GM18873 (cell line): ENCODE data around the gene ZNF438.

ENCODE experiments used
- ATAC-seq: cut with Tn5 transposase; IDR thresholded peaks from one replicate; pipeline ENCODE4 v1.9.1; 2021; ENCODE audit warnings: mild to moderate bottlenecking, moderate library complexity, moderate number of reproducible peaks; ENCODE audit not compliant: unreplicated experiment, low FRiP score

Gene ZNF438

DNA sequence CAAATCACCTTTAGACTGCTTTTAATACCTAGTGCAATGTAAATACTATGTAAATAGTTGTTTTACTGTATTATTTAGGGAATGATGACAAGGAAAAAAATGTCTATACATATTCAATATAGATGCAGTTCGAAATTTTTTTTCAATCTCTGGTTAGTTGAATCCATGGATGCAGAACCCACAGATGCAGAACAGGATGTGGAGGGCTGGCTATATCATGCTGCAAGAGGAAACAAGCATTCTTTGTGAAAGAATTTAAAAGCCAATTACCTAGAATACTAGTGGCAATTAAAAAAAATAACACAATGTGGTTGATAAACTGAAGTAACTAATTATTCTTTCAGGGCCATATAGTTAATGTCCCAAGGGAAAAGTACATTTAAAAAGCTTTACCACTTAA lies 170.4 kb downstream of the ZNF438 start:
- ATAC-seq = no peak

DNA sequence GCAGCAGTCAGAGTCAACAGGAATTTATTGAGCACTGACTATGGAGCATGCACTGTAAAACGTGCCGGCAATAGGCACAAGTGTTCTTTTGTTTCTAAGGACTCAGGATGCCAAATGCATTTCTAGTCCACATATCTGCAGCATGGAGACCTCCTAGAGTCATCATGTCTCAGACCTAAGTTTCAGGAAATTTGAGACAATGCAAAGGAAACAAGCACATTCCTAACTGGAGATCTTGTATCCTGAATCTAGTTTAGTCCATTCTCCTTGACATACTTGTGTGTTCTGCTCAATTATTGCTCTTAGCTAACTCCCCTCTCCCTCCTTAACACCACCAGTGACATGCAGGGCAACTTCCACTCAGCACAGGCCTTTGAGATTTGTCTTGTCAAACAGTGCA lies 173.2 kb downstream of the ZNF438 start:
- no peak for ATAC-seq

DNA sequence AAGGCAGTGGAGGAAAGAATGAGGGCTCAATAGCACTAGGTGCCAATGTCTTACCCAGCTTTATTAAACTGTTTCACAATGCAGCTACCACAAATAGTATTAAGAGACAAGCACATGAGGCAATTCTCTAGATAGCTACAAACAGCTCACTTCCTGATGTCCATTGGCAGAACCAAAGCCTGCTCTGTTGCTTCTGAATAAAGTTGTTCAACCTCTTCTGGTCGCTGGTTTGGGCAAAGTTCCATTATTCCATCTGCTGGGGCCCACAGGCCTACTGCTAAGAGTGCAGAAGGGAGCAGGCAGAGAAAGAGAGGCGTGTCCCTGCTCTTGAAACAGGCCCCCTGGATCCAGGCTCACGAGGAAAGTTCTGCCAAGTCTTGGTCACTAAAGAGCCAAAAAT lies 173.9 kb downstream of the ZNF438 start:
- no peak for ATAC-seq

DNA sequence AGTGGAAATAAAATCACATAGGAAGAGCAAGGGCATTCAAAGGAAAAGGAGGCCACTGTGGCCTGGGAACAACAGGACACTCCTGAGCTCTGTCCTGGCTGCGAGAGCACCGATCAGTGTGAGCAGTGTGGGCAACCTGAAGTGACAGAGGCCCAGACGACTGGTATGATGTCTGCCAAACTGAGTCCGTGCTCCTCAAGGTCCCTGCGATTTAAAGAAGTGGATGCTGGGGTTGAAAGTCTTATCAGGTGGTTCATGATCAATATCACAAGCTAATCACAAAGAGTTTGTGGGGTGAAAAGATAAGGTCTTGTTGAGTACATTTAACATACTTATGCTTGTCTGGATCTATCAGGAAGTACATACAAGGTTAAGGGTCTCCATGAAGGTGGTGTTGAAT lies 176.5 kb downstream of the ZNF438 start:
- ATAC-seq = no peak

DNA sequence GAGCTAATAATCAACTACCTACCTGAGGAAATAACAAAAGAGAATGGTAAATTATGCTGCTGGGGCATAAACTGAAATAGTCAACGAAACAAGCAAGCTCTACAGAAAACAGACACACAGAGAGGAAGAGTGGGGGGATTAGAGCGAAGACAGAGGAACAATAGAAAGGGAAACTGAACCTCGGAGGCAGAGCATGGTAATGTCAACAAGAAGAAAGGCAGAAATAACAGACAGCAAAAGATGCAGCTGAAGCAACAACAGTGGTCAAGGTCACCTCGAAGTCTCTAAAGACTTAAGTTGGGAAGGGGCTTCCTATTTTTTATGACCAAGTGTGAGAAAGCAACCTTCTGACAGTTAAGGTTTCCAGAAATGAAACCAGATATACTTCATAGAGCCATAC lies 177.0 kb downstream of the ZNF438 start:
- no peak for ATAC-seq

DNA sequence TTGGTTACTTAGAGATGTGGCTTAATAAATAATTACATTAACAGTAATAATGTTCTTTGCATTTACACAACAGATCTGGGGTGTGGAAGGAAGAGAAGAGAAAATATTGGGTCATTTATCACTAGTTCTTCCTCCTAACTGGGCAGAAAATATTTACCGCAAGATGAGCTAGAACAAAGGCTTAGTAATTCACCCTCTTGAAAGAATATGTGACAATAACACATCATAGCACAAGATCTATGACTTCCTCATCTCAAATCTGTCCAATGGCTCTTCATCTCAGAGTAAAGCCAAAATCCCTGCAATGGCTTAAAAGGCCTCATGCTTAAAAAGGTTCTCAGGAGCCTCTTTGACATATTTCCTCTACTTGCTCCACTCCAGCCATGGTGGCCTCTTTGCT lies 178.6 kb downstream of the ZNF438 start:
- no peak for ATAC-seq

DNA sequence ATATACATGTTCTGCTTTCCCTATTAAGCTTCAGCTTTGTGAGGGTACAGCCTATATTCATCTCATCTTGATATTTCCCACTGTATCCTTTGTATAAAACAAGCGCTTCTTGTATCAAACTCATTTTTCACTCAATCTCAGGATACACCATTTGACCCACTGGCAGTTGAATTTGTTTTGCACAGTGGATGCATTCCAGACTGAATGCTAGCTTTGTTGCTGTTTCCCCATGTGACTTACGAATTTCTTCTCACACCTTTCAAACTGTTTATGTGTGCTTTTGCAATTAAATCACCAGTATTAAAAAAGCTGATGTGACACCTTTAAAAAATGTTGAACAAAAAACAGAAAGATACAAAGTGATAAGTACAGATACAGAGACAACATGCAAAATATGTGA lies 180.9 kb downstream of the ZNF438 start:
- no peak for ATAC-seq

DNA sequence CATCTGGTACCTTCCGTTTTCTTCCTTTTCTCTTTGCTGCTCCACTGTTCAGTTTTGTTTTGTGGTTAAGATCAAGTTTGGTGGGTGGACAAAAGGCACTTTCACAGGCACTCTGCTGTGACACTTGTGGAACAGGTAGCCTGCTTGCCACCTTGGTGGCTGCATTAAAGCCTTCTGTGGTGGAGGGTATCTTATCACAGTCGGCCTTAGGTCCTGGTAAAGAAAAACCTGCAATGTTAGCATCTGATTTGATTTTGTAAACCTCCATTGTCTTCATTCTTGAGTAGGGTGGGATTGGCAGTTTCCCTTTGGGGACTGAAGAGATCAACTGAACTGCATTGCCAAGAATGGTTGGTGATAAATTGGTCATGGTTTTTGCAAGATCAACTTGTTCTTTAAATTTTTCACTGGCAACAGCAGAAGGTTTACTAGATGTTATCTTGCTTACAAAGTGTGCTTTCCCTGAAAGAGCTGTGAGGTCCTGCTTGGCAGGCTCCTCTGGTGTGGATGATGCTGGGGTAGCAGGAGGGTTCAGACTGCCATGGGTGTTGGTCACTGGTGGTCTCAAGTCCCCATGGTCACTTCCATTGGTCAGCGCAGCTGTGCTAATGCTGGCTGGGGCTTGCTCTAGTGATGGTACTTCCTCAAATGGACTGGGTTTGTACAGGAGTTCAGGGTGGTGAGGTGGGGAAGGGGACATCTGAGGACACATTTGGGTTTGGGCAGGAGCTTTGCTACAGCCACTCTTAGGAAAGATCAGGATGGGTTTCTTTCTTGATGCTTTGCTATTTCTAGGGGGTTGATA lies 182.2 kb downstream of the ZNF438 start:
- no peak for ATAC-seq

DNA sequence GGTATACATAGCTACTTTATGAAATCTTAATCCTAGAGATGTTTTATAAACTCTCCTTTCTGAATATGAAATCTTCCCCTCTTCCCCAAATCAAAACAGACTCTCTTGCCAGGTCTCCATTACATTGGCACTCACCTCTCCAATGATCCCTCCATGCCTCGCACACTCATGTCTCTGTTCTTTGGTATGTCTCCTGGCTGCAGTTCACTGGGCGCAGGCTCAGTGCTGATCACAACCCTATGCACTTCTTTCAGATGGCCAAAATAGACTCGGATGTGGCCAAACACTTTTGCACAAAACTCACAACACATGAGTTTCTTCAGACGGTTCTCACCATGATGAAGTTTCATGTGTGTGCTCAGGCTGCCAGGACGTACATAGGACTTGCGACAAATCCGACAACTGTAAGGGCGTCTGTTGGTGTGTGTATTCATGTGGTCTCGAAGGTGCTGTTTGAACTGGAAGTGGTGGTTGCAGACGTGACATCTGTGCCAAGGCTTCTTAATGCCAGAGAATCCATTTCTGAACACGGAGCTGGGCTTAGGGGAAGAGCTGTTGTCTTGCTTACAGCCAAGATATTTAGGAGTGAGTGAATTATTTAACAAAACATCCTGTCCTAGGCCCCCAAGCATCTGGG lies 183.2 kb downstream of the ZNF438 start:
- ATAC-seq = no peak

DNA sequence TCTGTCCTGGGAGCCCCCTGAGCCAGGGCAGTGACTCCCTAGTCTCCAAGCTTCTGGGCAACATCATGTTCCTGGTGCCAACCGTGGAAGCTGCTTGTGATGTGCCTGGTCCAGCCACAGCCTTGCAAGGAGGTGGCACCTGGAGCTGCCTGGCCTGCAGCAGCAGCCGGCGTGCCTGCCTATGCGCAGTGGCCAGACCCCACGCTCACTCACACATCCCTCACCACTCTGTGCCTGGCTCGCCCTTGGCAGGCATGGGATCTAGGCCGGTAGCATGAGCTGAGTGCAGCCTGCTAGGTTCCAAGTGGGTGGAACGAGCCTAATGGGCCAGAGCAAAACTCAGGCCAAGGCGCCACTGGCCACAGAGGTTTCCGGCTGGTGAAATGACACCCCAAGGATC lies 184.0 kb downstream of the ZNF438 start:
- no peak for ATAC-seq

DNA sequence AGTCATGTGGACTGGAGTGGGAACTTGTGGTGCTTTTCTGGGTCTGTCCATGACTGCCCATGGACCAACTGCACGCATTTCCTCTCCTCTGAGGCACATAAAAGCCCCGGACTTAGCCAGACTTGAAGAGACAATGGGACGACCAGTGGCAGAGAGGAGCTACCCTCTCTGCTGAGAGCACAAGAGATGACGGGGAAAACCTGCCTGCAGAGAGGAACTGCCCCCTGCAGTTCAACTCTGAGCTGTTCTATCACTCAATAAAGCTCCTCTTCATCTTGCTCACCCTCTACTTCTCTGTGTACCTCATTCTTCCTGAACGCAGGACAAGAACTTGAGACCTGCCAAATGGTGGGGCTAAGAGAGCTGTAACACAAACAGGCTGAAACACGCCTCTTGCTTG lies 184.5 kb downstream of the ZNF438 start:
- no peak for ATAC-seq

DNA sequence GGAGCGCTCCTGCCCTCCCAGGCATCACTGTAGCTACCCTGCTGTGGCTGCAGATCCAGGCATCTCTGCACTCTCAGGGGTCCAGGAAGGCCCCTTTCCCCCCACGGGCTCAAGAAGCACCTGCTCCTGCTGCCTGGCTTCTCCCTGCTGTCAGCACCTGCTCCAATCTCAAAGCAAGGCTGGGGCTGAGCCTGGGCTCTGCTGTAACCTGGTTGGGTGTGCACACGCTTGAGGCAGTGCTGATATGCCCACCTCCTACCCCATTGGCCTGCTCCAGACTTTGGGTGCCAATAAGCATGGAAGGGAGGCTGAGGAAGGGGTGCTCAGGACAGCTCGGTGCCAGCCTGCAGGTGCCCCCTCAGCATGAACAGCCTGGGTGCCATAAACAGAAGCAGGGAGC lies 185.0 kb downstream of the ZNF438 start:
- ATAC-seq = no peak

DNA sequence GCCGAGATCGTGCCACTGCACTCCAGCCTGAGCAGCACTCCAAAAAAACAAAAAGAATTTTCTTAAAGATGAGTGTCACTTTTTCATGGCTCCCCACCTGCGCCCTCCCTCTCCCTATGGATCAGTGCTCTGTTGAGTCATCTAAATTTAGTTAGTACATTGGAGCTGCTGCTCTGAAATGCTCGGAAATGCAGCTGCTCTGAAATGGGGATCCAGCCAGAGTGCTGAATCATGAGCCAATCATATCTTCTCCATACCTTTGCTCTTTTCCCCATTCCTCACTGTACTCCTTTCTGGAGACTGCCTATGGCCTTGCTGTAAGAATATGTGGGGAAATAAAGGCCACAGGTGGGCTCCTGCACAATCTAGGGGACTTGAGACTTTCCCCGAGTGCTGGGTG lies 188.8 kb downstream of the ZNF438 start:
- no peak for ATAC-seq

DNA sequence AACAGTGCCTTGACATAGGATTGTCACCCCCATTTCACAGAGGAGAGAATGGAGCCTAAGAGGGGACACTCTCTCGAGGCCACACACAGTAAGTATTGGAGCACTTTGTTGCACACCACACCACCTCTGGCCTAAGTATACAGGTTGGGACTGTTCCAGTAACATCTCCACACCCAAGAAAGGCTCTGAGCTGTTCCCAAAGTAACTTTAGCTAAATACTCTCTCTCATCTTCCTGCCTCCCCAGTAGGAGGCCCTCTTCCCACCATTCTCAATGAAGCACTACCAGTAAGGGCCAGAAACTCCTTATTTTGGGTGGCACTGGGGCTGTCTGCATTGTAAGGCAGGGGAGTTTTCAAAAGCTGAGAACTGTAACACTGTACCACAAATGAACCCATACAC lies 189.5 kb downstream of the ZNF438 start:
- ATAC-seq = no peak

DNA sequence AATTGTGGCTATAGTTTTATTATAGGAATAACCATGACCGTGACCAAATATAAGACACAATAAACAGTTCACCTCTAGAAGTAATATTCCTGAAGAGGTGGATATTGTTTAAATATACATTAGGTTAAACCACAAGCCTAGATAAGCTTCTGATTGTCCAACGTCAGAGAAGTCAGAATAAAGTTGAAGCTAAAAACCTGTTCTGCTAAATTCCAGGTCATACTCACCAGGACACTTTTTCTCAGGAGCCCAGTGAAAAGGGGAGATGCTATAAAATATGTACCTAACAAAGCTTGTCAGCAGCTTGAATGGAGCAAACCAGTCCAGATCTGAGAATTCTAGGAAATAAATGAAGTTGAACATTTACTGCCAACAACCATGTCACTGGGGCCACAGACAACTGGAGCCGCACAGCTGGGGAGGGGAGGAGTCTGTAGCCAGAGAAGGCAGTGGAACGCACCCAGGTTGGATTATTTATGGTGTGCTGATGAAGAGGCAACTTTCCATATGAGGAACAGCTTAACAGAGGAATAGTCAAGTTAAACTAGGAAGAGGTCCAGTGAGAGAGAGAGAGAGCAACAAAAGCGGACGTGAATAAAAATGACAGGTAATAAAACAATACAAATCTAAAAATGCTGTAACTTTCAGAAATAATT lies 191.1 kb downstream of the ZNF438 start:
- no peak for ATAC-seq

DNA sequence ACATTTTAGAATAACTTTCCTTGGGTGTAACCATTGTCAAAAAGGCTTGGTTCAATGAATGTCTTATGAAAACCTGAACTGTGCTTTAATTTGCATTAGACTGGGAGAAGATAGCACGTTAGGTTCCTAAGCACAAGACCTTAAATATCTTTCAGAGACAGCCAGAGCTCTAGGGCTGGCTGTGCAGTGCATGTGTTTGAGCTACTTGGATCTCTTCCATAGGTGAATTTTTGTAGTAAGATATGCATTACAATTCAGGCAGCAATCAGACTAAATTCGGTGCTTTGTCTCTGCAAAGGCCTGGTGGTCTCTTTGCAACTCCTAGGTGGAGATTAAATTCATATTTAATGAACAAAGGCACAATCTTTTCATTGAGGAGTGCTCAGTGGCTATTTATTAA lies 192.0 kb downstream of the ZNF438 start:
- no peak for ATAC-seq

DNA sequence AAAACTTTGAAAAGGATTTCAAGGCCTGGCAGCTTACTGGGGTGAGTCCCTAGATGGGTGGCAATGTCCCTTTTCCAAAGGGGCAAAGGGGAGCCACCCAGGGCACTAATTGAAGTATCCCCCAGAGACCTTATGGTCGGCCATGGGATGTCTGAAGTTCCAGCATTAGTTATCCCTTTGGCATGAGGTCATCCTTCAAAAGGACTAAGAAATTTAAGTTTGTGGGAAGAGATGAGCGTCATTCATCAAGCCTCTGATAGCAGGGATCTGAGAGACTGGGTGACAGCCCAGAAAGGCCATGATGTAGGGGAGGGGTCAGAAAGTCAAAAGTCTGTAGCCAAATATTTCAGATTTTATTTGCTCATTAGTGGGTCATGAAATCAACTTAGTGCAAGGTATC lies 195.3 kb downstream of the ZNF438 start:
- ATAC-seq = no peak

DNA sequence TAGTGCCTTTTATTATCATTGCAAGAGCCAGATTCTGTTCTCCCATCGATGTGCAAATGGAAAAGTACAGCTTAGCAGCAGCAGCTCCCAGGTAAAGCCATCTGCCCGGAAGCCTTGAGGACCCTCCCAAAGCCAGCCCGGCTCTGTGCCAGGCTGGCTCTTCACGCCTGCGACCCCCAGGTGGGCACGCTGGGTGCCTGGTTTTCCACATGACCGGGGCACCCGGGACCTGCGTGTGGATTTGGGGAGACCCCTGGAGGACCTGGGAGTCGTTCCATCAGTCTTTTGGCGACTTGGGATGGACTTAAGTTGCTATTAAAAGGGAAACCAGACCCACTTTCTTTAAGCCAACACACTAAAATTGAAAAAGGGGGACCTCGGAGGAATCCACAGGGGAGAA lies 196.5 kb downstream of the ZNF438 start:
- no peak for ATAC-seq

DNA sequence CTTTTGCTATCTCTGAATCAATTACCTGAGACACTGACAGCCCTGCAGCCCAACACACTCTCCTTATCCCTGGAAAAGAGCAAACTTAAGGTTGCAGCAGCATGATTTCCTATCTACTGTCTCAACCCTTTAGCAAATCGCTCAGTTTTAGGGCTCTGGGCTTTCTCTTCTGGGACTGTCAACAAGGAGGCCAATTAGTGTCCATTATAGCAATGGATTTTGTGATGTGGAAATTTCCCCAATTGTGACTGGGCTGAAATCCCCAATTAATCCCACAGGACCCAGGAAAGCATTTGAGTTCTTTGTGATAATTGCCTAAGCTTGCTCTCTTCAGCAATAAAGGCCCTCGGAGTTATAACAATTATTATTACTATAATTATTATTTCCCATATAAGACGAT lies 197.0 kb downstream of the ZNF438 start:
- no peak for ATAC-seq

DNA sequence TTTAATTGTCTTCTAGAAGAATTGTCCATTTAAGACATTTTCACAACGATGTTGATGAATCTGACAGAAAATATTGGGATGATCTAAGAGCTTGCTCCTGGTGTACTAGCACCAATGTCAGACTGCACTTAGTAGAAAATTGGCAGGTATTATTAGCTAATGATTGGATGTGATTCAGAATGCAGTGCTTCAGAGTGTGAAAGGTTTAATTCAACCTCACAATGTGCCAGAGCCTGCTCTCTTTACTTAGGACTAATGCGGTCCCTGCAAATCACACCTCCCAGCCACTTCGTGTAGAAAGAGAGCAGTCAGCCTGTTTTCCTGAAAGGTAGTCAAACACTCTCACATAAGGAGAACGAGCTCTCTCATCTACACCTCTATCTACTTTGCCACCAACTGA lies 197.5 kb downstream of the ZNF438 start:
- no peak for ATAC-seq

DNA sequence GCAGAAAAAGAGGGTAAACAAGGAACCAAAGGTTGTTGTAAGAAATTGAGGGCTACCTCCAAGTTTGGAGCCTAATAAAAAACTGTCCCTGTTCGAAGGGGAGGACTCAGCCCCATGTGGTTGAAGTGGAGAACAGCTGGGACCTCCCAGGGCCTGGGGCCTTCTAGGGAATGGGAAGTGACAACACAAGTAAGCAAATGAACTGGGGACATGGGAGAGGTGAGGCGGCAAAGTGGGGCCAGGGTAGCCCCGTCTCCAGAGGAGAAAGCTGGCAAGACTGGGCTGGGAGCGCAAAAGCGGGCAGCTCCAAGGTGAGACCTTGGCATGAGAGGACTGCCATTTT lies 198.1 kb downstream of the ZNF438 start:
- ATAC-seq = no peak
